ENCODE data around the gene ITGB3. TPM values are rescaled to one million over a fixed set of nuclear protein-coding genes. Genes with fewer than 3 reads are reported as not detected.

Gene ITGB3
- total and polyA plus RNA-seq, 9 of the 15 experiments (the other 6 are each of a cell fraction or from before 2014, with no cell fraction given), result 0.08 to 2.6 (median 0.62) TPM; not detected in 1

GRCh38 chr17:47213540-47213939 lies 40.1 kb upstream of the ITGB3 start (continued):
- TF ChIP-seq, protein P1, sequence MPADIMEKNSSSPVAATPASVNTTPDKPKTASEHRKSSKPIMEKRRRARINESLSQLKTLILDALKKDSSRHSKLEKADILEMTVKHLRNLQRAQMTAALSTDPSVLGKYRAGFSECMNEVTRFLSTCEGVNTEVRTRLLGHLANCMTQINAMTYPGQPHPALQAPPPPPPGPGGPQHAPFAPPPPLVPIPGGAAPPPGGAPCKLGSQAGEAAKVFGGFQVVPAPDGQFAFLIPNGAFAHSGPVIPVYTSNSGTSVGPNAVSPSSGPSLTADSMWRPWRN (IDR thresholded peaks at IDR 0.05; ENCODE audit: low read depth), result no peak
- peak; percentile 68 for TF ChIP-seq TCF3 (CRISPR knock-in tag; IDR thresholded peaks at IDR 0.05)
- 0 out of 2 replicates have a peak, but pooled peaks have one; percentile 14 for TF ChIP-seq ATF7 (IDR thresholded peaks at IDR 0.05)
- TF ChIP-seq POLR2B (IDR thresholded peaks at IDR 0.05; ENCODE audit: low read depth, partially characterized antibody), result no peak
- peak; percentile 75 for TF ChIP-seq HMBOX1 (IDR thresholded peaks at IDR 0.05)
- peak; percentile 49; the same call in 1 of the 2 replicates for TF ChIP-seq TAL1 (IDR thresholded peaks at IDR 0.05)
- peak; percentile 75 for TF ChIP-seq DPF2 (IDR thresholded peaks at IDR 0.05)
- peak; percentile 20; the same call in 1 of the 2 replicates for TF ChIP-seq STAT5A (IDR thresholded peaks at IDR 0.05; ENCODE audit: borderline replicate concordance, low read length)
- 0 out of 2 replicates have a peak, but pooled peaks have one; percentile 26 for TF ChIP-seq MYC (IDR thresholded peaks at IDR 0.05; ENCODE audit: low read depth, low read length)
- no peak for TF ChIP-seq MYC (CRISPR knock-in tag; IDR thresholded peaks at IDR 0.05; ENCODE audit: borderline replicate concordance, low read depth)
- no peak for TF ChIP-seq THRAP3 (IDR thresholded peaks at IDR 0.05; ENCODE audit: borderline replicate concordance)
- TF ChIP-seq HDAC1 (IDR thresholded peaks at IDR 0.05), result 0 out of 4 replicates have a peak, but pooled peaks of 1 of the 2 experiments have one; percentile 32
- peak; percentile 24; the same call in 1 of the 2 replicates for TF ChIP-seq EP400 (IDR thresholded peaks at IDR 0.05)
- peak; percentile 5 for TF ChIP-seq HDAC3 (IDR thresholded peaks at IDR 0.05; ENCODE audit: borderline replicate concordance, partially characterized antibody)
- no peak for TF ChIP-seq NR1H2 (CRISPR knock-in tag; IDR thresholded peaks at IDR 0.05)
- TF ChIP-seq YY1 (IDR thresholded peaks at IDR 0.05; ENCODE audit: borderline replicate concordance in 1 of 3, control insufficient read depth in 1 of 3, extremely low read depth in 1 of 3, insufficient read depth in 3 of 3, insufficient read length in 1 of 3, insufficient replicate concordance in 2 of 3, low read depth in 1 of 3, low read length in 2 of 3), result peak; percentile 10 to 88 (median 41)
- TF ChIP-seq SMARCC2 (IDR thresholded peaks at IDR 0.05; ENCODE audit: low read depth), result peak; percentile 31; the same call in 1 of the 2 replicates
- TF ChIP-seq SREBF2 (CRISPR knock-in tag; IDR thresholded peaks at IDR 0.05), result no peak
- no peak for TF ChIP-seq CREBBP (IDR thresholded peaks at IDR 0.05; ENCODE audit: low read depth, low read length)
- TF ChIP-seq ZFP36 (IDR thresholded peaks at IDR 0.05; ENCODE audit: low read depth, low read length, partially characterized antibody), result no peak
- TF ChIP-seq RNF2 (IDR thresholded peaks at IDR 0.05), result 0 out of 2 replicates have a peak, but pooled peaks have one; percentile 24
- TF ChIP-seq BCLAF1 (IDR thresholded peaks at IDR 0.05; ENCODE audit: borderline replicate concordance in 1 of 2, control insufficient read depth in 1 of 2, low read depth in 2 of 2, low read length in 1 of 2), result no peak
- TF ChIP-seq RFX1 (IDR thresholded peaks at IDR 0.05), result no peak
- no peak for TF ChIP-seq KLF1 (tag; IDR thresholded peaks at IDR 0.05)
- no peak for TF ChIP-seq XRCC5 (IDR thresholded peaks at IDR 0.05; ENCODE audit: low read depth, low read length)
- TF ChIP-seq SMARCA4 (IDR thresholded peaks at IDR 0.05), result peak; percentile 62; the same call in 1 of the 2 replicates
- no peak for TF ChIP-seq BCL6 (CRISPR knock-in tag; IDR thresholded peaks at IDR 0.05)
